ENCODE results near the gene TMPRSS3.

GRCh38 chr21:42367367-42368165 is 28.3 kb downstream of the TMPRSS3 start:
- TF ChIP-seq EZH2phosphoT487 (IDR thresholded peaks at IDR 0.05; ENCODE audit: borderline replicate concordance) (no peak), CTCF (conservative IDR thresholded peaks at IDR 0.05; ENCODE audit: low read length) (no peak; the same call in 1 of the 2 replicates)
